HG02763 (cell line): ENCODE measurements around the gene IFT81.
"Not testable (repeated sequence)": the region's sequence is repeated elsewhere in the genome, so short reads cannot be mapped to it uniquely, and the experiment has no call there.

ENCODE experiments used
- ATAC-seq: cut with Tn5 transposase; IDR thresholded peaks from one replicate; pipeline ENCODE4 v1.9.1; 2021; ENCODE audit warnings: mild to moderate bottlenecking, moderate library complexity; ENCODE audit not compliant: unreplicated experiment

The IFT81 gene

GRCh38 chr12:110244372-110244771 is 120.2 kb downstream of the IFT81 start:
- ATAC-seq = no peak

DNA sequence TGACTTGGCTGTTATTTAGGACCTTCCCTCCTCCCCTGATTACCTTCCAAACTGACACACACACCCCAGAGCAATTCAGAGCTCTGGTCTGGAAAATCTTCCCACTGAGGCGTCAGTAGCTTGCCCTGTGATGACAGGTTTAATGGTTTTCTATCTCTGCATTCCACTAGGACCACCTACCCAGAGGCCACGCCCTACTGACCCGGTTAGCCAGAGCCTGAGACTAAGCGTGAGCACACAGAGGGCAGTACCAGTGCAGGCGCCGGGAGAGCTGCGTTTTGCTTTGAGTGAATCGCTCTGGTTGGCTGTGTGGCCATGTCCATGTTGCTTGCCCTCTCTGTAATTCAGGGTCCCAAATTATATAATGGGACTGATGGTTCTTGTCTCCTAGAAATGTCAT is 120.7 kb downstream of the IFT81 start:
- ATAC-seq = no peak

DNA sequence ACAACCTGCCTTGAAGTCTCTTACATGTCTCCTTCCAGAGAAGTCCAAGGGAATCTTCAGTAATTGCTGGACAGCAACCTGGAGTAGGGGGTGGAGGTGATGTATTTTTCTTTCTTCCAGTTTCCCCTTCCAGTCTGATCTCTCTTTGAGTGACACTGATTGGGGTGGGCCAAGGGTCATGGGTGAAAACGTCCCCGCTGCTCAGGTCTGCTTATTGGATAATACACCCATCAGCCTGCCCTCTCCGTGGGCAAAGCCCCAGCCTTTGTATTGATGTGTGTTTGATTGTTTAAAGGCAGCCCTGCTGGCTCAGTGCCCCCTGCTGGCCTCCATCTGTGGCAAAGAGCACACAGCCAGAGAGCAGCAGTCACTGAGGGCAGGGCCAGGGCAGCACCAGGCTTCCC is 121.2 kb downstream of the IFT81 start:
- ATAC-seq = no peak

DNA sequence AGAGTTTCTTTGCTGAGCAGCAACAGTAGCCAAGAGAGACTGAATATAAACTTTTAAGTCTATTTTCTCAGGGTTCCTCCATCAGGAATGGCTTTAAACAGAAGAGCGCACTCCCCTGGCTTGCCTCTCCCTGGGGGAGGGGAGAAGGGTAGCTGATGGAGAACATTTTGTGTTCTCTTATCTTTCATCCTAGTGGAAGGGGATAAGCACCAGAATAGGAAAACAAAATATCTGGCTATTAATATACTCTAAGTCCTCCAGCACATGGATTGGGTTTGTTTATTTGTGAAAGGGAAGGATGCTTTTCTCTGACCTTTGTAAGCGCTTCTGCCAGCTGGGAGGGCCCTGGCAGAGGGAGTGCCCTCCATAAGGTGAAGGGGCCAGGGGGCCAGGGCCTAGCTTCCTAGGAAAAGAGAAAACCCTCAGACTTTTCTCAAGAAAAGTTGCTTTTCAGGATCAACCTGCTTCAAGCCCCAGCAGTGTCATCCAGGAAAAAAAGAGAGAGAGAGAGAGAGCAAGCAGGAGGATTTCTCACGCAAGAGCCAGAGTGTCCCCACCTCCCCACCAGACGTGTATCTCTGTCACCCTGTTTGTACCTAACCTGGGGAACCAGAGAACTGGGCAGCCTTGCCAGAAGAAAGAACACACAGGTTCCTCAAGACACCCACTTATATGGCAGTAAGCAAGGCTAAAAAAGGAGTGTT is 122.6 kb downstream of the IFT81 start:
- no peak for ATAC-seq

- no peak for ATAC-seq
These were observed 123.4 kb downstream of the IFT81 start for GRCh38 chr12:110247340-110248095.

GRCh38 chr12:110248096-110248447 is 123.9 kb downstream of the IFT81 start:
- no peak for ATAC-seq

DNA sequence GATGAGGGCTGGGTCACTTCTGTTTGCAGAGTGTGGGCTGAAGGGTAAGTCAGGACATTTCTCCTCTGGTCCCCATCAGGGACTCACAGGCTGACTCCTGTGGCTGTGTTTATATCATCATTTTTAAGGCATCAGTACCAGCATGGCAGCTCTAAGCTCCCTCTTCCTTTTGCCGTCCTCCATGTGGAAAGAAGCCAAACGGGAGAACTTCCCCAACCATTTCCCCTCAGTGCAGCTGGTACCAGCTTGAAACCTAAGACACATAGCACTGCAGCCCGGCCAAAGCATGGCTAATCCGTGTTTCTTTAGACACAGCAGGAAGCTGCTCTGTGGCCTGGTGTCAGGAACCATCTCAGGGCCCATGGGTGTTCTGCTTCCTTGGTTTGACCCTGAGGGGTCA is 124.9 kb downstream of the IFT81 start:
- ATAC-seq = no peak

- ATAC-seq = no peak
These were observed 125.6 kb downstream of the IFT81 start for GRCh38 chr12:110249716-110250225.

DNA sequence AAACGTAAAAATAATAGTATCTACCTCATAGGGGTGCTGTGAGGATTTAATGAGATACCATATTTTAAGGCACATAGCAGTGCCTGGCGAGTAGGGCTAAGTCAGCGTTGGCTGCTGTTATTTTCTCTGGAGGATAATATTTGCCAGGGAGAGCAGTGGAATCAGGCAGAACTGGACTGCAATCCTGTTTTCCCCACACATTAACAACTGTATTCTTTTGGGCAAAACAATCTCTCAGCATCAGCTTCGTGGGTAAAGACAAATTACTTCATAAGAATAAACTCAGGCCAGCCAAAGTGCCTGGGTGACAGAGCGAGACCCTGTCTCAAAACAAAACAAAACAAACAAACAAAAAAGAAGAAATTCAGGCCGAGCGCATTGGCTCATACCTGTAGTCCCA is 127.2 kb downstream of the IFT81 start:
- ATAC-seq = no peak

DNA sequence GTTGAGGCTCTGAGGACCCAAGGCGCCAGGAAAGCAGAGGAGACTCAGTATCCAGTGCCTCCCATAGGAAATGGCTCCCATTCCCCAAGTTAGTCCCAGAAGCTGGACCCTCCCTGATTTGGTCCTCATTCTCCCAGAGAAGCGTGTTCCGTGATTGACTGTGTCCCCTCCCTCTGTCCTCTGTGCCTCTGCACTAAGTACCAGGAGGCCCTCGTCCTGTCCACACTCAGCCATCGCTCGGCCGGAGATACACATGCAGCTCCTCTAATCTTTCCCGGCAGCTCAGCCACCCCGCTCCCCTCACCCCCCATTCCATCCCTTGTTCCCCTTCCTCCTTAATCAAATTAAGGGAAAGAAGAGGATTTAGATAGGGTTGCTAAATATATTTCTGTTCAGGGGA is 128.6 kb downstream of the IFT81 start:
- ATAC-seq = no peak

DNA sequence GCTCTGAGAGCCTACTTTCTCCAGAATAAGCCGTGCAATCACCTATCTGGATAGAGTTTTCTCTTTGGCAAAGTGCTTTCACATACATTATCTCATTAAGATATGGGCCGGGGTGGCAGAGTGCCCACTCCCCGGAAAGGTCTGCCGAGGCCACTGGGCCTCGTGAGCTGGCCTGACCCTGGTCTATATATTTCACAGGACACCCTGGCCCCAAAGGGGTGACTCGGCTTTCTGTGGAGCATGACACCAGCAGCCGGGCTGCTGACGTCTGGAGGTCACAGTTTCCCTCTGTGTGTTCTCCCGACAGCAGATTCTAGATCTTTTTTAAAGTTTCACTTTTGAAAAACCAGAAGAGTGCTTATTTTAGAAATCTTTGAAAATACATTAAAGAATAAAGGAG is 129.0 kb downstream of the IFT81 start:
- no peak for ATAC-seq

GRCh38 chr12:110254971-110255540 is 130.9 kb downstream of the IFT81 start:
- ATAC-seq = no peak

GRCh38 chr12:110255890-110256456 is 131.8 kb downstream of the IFT81 start:
- not testable (repeated sequence) for ATAC-seq

GRCh38 chr12:110256780-110257431 is 132.7 kb downstream of the IFT81 start:
- no peak for ATAC-seq

DNA sequence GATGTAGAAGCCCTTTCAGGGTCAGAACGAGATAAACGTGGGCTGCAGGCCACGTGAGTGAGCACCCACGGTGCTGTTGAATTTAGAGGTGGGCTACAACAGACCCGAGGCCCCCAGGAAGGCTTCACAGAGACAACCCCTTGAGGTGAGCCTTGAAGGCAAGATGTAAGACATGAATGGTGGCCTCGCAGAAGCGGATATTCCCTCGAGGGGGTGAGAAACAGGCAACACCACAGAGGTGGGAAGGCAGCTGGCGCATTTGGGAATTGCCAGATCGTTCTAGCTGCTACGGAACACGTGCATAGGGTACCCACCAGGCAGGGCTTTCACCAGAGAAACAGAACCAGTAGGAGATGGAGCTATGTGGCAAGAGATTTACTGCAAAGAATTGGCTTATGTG is 134.3 kb downstream of the IFT81 start:
- ATAC-seq = no peak

DNA sequence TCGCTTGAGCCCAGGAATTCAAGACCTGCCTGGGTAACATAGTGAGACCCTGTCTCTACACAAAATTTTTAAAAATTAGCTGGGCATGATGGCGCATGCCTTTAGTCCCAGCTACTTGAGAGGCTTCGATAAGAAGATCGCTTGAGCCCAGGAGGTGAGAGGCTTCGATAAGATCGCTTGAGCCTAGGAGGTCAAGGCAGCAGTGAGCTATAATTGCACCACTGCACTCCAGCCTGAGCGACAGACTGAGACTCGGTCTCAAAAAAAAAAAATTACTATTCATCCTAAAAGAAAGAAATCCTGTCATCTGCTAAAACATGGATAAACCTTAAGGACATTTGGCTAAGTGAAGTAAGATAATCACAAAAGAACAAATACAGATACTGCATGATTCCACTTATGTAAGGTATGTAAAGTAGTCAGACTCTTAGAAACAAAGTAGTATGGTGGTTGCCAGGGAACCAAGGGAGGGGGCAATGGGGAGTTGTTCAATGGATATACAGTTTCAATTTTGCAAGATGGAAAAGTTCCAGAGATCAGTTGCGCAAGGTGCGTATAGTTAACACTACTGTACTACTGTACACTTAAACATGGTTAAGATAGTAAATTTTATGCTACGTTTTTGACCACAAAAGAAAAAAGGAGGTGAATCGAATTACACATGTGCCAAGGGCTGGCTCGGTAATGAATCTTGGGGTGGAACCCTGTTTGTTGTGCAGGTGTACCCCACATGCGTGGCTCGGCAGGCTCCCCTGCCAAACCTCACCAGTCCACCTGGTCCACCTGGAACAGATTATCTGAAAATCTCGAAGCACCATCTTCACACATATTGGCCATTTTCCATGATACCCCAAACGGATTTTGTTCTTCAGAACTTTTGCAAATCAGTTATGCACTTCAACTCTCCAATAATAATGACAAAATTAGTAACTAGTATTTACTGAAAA is 138.6 kb downstream of the IFT81 start:
- ATAC-seq = no peak

DNA sequence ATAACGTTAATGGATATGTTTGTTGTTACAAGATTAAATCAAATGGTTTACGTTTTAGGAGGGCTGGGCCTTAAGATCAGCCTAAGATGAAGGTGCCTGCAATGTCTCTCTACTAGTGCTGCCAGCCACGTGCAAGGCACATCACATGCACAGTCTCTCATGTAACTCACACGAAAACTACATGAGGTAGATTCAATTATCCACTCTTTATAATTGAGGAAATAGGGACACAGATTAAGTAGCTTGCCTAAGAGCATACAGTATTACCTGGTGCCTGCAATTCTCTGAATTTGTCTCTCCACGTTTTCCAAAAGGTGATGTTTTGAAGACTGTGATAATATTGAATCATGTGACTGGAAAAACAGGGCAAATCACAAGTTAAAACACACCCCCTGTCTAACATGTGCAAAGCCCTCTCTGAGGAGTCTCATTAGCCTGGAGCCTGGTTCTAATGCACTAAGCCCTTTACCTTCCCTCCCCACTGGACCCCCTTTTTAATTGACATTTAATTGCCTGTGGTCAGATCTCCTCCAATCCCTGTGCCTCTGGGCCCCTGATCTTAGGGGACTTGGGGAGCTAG is 142.3 kb downstream of the IFT81 start:
- no peak for ATAC-seq

DNA sequence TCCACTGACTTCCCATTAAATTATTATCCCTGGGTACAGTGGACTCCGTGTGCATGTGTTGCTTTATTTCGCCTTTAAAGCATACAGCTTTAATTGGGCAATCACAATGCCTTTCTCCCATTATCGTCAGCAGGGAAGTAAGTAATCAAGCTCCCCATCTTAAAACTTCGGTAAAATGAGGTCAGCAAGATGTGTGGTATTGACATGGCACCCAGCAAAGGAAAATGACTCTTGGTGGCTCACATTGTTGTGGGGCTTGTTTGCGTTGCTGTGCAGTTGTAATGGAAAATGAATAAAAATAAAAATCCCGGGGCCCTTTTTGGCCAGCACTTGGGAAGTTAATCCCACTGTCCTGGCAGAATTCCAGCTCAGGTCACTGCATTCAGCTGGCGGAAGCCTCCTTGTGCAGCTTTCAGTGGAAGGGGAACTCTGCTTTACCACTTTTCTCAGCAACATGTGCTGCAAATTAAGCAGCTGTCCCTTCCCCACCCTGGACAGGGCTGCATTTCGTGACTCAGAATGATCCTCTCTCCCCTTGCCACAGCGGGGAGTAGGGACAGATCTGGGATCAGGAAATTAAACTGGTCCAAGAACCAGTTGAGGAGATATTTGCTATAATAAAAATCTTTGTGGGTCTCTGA is 142.9 kb downstream of the IFT81 start:
- ATAC-seq = no peak
